GM12878 (cell line): ENCODE results near the gene PRSS58. TPM values are rescaled to one million over a fixed set of nuclear protein-coding genes. Genes with fewer than 3 reads are reported as not detected.

Experiments
- BACH1 ChIP-seq: fragments of 450-650 bp; IDR thresholded peaks from 2 replicates; pipeline ENCODE4 v1.6.1; 2017; ENCODE audit warnings: mild to moderate bottlenecking, borderline replicate concordance
- GATAD2B ChIP-seq: fragments of 450-650 bp; conservative IDR thresholded peaks from 2 replicates; pipeline ENCODE4 v1.6.1; 2017; ENCODE audit warnings: low read depth, mild to moderate bottlenecking, moderate library complexity
- MLLT1 ChIP-seq: fragments of 450-650 bp; IDR thresholded peaks from 2 replicates; pipeline ENCODE4 v1.6.1; 2016; ENCODE audit warnings: mild to moderate bottlenecking
- RELB ChIP-seq: fragments of 450-650 bp; IDR thresholded peaks from 2 replicates; pipeline ENCODE4 v1.6.1; 2017; ENCODE audit warnings: low read depth, mild to moderate bottlenecking, moderate library complexity
- RFX5 ChIP-seq: IDR thresholded peaks from 2 replicates; pipeline ENCODE4 v1.6.1; 2011; ENCODE audit warnings: low read depth, low read length, improper control_type of control experiment
- SMARCA5 ChIP-seq: fragments of 450-650 bp; IDR thresholded peaks from 2 replicates; pipeline ENCODE4 v1.6.1; 2017; ENCODE audit warnings: mild to moderate bottlenecking
- SUZ12 ChIP-seq: fragments of 200-600 bp; sonication (generic); IDR thresholded peaks from one replicate; pipeline ENCODE4 v1.6.1; 2018; ENCODE audit warnings: antibody characterized with exemption, mild to moderate bottlenecking; ENCODE audit not compliant: unreplicated experiment
- TARDBP ChIP-seq: IDR thresholded peaks from 2 replicates; pipeline ENCODE4 v1.6.1; 2016; ENCODE audit warnings: borderline replicate concordance
- ZBTB40 ChIP-seq: fragments of 450-650 bp; IDR thresholded peaks from 2 replicates; pipeline ENCODE4 v1.6.1; 2016; ENCODE audit warnings: mild to moderate bottlenecking, moderate library complexity, borderline replicate concordance
- ZNF592 ChIP-seq: fragments of 450-650 bp; IDR thresholded peaks from 2 replicates; pipeline ENCODE4 v1.6.1; 2017; ENCODE audit warnings: mild to moderate bottlenecking, moderate library complexity
- polyA plus RNA-seq, 11 experiments: library from polyadenylated mRNA; depleted of rRNA in 4 of 11; unstranded in 6 of 11; stranded (reverse) in 5 of 11; fragments of >200 nt; fragmentation: Nextera tagmentation in 4 of 11; fragmentation: Illumina TruSeq in 1 of 11; extraction: Ambion mirVana in 4 of 11; extraction: Trizol in 1 of 11; gene quantifications; 1 replicate in 1 of 11; 2 replicates in 10 of 11; pipeline versions ENCODE4 v1.2.1 to v1.2.3, GENCODE V29; 2011 to 2016; ENCODE audit warnings: inconsistent platforms in 2 of 11, missing spikeins in 2 of 11, low read depth in 1 of 11
- total RNA-seq, 4 experiments: library from RNA; depleted of rRNA in 3 of 4; stranded (reverse); fragments of >200 nt in 3 of 4; fragmentation: Illumina TruSeq in 1 of 4; extraction: Trizol in 1 of 4; gene quantifications; 2 replicates each; pipeline versions ENCODE4 v1.2.1 to v1.2.3, GENCODE V29; 2013 to 2021

Gene PRSS58
- total and polyA plus RNA-seq, 10 of the 15 experiments (the other 5 are each of a cell fraction or from before 2014, with no cell fraction given) = not detected

- TF ChIP-seq ZNF592 (no peak), GATAD2B (no peak), SUZ12 (no peak), BACH1 (no peak), SMARCA5 (no peak), MLLT1 (no peak), RFX5 (no peak), RELB (no peak), TARDBP (no peak), ZBTB40 (no peak)
Observed at GRCh38 chr7:142299237-142299781, 41.5 kb upstream of the PRSS58 start (continued).
